NCI-H510A treated with DMSO at 0.1 percent for 48 hours (cell line): ENCODE data around the gene PTGES3.
A peak's percentile ranks its signal among the peaks of the same experiment; 100 is the strongest.
"Not testable (repeated sequence)": the region's sequence is repeated elsewhere in the genome, so short reads cannot be mapped to it uniquely, and the experiment has no call there.

Source experiments
- DNase-seq: peaks from one replicate; lab custom pipeline; 2025; lab: John Stamatoyannopoulos, UW

The PTGES3 gene, protein sequence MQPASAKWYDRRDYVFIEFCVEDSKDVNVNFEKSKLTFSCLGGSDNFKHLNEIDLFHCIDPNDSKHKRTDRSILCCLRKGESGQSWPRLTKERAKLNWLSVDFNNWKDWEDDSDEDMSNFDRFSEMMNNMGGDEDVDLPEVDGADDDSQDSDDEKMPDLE

DNA sequence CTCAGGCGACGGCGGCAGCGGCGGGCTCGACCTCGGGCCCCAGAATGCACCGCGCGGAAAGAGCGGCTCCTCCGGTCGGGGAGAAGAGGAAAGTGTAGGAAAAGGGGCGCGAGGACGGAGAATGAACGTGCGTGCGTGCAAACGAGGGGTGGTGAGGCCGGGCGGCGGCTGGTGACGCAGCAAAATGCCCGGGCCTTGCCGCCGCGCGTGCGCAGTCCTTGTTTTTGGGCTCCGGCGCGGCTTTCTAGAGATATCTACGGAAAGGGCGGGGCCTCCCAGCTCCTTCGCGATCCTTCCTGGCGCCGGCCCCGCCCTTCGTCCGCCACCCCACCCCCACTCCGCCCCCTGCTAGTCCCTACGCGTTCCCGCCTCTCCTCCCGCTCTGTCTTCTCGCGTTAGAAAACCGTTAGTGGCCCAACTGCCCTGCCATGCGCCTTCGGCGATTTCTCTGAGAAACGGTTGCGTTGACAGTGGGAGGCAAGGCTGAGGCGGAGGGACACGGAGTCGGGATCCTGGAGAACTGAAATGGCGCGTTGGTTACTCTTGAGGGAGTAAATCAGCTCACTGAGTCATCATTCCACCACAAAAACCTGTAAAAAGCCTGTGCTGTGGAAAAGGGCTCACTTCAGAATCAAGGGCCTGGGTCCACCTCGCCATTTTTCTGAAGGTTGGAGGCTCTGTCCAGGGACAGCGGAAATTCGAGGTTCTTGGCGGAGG lies at the start of gene PTGES3:
Gene PTGES3 (minus strand): TSS at position 156 of the 717 bp plus-strand sequence. CDS start 285 bp downstream, outside the sequence.
- DNase-seq: peak; percentile 97

GRCh38 chr12:56728139-56728861 lies 40.2 kb upstream of the PTGES3 start:
- no peak for DNase-seq

- not testable (repeated sequence) for DNase-seq
Observed at GRCh38 chr12:56726196-56726675, 38.2 kb upstream of the PTGES3 start.

DNA sequence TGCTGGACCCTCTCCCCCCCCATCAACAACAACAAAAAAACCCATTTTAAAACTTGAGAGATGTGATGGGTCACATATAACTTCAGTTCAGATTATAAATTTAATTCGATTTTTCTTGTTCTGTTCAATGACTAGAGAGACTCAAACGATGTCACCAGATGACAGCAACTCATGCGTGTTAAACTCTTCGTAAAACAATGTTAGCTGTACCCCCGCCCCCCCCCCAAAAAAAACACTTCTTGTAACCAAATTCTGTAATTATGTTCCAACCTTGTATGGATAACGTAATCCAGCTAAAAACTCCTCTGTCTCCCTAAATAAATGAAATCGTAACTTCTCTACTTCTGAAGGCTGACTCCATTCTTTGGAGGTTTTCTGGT lies 37.6 kb upstream of the PTGES3 start:
- no peak for DNase-seq

DNA sequence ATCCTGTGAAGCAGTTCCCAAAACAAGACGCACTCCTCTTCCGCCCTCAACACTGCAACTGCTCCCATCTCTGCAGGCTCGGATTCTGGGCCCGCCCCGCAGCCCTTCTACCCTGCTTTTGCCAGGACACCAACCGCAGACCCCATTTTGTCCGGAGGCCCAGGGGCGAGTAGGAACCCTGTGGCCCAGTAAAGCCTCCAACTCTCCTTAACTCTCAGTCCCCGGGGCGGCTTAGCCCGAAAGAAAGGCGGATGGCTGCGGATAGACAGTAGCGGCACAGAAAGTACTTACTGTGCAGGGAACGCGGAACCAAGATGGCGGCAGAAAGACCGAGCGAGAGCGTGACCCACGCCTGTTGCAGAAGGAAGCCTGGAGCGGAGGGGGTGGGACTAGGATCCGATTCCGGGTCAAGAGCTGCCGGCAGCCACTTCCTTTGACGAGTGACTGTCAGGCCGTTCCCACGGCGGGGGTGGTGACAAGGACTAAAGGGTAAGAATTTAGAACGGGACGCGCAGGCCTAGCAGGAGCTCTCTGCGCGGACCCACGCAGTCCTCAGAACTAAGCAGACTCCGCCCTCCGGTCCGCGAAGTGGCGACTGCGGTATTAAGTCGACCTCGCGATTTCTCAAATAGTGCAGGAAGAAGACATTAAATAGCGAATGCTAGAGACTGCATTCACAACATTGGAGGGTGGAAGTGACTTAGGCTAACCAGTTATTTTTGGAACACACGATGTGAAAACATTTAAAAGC lies 37.1 kb upstream of the PTGES3 start, which contains the start of gene NACA:
Gene NACA (minus strand): TSS at position 328 of the 751 bp plus-strand sequence. CDS start 778 bp downstream, outside the sequence.
- DNase-seq: peak; percentile 97

DNA sequence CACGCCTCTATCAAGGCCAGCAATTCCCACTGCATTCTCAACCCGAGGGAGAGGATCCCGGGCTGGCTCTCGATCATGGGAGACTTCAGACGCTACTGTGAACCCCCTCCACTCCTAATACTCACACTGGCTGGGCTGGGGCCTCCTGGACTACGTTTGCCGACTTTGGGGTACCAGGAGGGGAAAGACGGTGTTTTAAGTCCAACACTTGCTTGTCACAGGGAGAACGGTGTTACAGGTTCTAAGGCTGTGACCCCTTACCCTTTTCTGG lies 36.6 kb upstream of the PTGES3 start:
- no peak for DNase-seq

DNA sequence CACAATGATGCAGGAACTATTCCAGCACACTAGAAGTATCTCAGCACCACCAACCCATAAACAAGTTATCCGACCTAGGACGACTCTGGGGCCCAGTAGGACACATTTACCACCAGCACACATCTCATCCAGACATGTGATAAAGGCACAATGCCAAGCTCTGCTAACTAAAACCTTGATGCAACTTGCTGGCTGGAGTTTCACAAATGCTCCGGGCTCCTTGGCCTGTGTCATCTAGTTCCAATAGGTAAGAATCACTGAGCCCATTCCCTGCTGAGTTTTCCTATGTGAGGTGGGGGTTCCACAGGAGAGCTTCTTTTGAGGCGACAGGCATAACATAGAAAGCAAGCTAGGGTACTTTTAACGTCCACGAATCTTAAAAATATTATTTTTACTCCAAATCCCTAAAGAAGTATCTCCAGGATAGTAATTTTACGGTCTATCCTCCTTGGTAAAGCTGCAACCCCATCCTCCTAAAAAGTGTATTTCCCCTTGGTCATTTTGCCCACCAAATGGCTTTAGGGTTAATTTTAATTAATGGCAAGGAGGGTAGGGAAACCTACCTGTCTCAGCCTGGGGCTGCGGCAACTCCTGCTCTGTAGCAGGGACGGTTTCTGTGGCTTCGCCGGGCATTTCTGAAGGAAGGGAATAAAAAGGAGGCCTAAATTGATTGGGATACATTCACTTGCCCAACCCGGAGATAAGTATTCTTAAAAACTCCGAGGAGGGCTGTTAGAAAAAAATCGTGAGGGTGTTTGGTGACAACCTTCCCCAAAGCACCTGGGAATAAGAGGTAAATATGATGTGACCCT lies 36.0 kb upstream of the PTGES3 start:
- no peak for DNase-seq

DNA sequence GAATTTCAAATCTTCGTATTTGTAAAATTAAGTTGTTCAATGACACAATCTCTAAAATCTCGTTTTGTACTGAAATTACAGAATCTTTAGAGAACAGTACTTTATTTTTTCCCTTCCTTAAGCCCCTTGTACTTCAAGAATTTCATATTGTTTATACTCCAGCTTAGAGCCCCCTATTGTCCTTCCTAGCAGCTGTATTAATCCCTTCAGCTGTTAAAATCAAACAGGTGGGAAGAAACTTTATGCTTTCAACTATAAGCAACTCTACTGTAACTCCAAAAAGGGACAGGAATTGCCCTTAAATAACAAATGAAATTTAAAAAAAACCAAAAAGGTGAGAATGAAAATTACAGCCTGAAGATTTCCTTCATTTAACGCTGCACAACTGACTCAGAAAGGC lies 35.3 kb upstream of the PTGES3 start:
- no peak for DNase-seq

DNA sequence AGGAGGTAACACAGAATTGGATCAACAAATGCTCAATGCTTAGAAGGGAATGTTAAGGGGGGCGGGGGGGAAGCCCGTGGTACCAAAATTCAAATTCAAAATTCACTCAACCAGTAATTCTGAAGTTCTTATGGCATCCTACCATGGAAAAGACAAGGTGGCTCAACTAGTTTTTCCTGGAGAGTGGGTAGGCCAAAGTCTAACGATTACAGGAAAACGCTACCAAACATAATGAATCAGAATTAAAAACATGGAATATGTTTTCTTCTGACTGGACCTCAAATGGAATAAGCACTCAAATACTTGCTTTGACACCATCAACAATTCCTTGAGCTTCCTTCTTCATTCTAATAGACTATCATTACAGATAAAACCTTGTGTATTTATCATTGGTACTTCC lies 34.7 kb upstream of the PTGES3 start:
- no peak for DNase-seq

- no peak for DNase-seq
Observed at GRCh38 chr12:56721721-56722120, 33.6 kb upstream of the PTGES3 start.

- no peak for DNase-seq
Observed at GRCh38 chr12:56721216-56721615, 33.1 kb upstream of the PTGES3 start.

GRCh38 chr12:56720731-56721151 lies 32.7 kb upstream of the PTGES3 start:
- DNase-seq: no peak

- DNase-seq: no peak
Observed at GRCh38 chr12:56719056-56719455, 31.0 kb upstream of the PTGES3 start.

DNA sequence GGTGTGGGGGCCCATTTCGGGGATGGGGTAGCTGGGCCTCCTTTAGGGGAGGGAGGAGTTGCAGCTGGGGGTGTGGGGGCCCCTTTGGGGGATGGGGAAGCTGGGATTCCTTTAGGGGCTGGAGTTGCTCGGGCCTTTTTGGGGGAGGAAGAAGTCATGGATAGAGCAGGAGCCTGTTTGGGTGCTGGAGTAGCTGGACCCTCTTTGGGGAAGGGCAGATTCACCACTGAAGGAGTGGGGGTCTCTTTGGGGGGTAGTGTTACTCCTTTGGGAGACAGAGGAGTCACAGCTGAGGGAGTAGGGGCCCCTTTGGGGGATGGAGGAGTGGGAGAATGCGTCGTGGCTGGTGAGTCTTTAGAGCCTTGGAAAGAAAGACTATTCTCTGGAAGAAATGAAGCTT lies 30.6 kb upstream of the PTGES3 start:
- no peak for DNase-seq

DNA sequence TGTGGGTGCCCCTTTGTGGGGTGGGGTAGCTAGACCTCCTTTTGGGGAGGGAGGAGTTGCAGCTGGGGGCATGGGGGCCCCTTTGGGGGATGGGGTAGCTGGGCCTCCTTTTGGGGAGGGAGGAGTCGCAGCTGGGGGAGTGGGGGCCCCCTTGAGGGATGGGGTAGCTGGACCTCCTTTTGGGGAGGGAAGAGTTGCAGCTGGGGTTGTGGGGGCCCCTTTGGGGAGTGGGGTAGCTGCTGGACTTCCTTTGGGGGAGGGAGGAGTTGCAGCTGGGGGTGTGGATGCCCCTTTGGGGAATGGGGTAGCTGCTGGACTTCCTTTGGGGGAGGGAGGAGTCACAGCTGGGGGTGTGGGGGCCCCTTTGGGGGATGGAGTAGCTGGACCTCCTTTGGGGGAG lies 30.1 kb upstream of the PTGES3 start:
- no peak for DNase-seq

DNA sequence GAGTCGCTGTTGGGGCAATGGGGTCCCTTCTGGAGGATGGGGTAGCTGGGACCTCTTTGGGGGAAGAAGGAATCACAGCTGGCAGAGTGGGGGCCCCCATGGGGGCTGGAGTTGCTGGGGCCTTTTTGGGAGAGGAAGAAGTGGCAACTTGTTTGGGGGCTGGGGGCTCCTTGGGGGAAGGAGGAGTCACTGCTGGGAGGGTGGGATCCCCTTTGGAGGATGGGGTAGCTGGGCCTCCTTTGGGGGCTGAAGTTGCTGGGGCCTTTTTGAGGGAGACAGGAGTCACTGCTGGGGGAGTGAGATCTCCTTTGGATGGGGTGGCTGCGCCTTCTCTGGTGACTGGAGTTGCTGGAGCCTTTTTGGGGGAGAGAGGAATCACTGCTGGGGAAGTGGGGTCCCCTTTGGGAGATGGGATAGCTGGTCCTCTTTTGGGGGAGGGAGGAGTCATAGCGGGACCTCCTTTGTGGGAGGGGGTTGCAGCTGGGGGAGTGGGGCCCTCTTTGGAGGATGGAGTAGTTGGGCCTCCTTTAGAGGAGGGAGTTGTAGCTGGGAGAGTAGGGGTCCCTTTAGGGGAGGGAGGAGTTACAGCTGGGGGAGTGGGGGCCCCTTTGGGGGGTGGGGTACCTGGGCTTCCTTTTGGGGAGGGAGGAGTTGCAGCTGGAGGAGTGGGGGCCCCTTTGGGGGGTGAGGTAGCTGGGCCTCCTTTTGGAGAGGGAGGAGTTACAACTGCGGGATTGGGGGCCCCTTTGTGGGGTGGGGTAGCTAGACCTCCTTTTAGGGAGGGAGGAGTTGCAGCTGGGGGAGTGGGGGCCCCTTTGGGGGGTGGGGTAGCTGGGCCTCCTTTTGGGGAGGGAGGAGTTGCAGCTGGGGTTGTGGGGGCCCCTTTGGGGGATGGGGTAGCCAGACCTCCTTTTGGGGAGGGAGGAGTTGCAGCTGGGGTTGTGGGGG lies 29.1 kb upstream of the PTGES3 start:
- no peak for DNase-seq

- no peak for DNase-seq
Observed at GRCh38 chr12:56716458-56716857, 28.4 kb upstream of the PTGES3 start.

GRCh38 chr12:56715798-56716197 lies 27.7 kb upstream of the PTGES3 start:
- no peak for DNase-seq

GRCh38 chr12:56714431-56714929 lies 26.4 kb upstream of the PTGES3 start:
- DNase-seq: no peak

GRCh38 chr12:56713345-56713744 lies 25.3 kb upstream of the PTGES3 start:
- no peak for DNase-seq
